ENCODE results near the gene RAB5B. TPM values are rescaled to one million over a fixed set of nuclear protein-coding genes. Genes with fewer than 3 reads are reported as not detected.

RAB5B gene
- total and polyA plus RNA-seq, 10 of the 15 experiments (the other 5 are each of a cell fraction or from before 2014, with no cell fraction given), result 7.5 to 149 (median 37.8) TPM

- in situ Hi-C loops (cut with MboI) (no loop called here), intact Hi-C loops (cut with micrococcal nuclease; ENCODE audit: unreplicated experiment) (no loop called here)
- SMC1A ChIA-PET (ENCODE audit: uncharacterized antibody, unreplicated experiment), result interaction anchor here (1.2 to 5.0 kb wide), 5 partner anchors 42 to 299 kb away, joined by 3 to 52 read pairs (median 7); partner anchors contain the start of gene SUOX
- H3K27me3 ChIP-seq (replicated peaks in 1 of 2; ENCODE audit: control insufficient read depth in 2 of 2, insufficient read depth in 2 of 2, low read length in 1 of 2), result no peaks in the 10 kb centered on the region
- H3K79me2 ChIP-seq (ENCODE audit: control insufficient read depth, insufficient read depth, low read length), result peaks cover 14% of the 10 kb centered on the region
- no peak overlapping the region for H3K27ac ChIP-seq (ENCODE audit: control insufficient read depth, insufficient read depth)
- 0 out of 2 replicates have a peak overlapping the region, but pooled peaks have one; percentile 17 for H3K4me2 ChIP-seq (ENCODE audit: control insufficient read depth, insufficient read depth)
- no peak for DNase-seq (ENCODE audit: low read depth, low spot score)
- H3K4me3 ChIP-seq, result no peak overlapping the region
- H3K36me3 ChIP-seq (ENCODE audit: control insufficient read depth in 2 of 2, insufficient read depth in 2 of 2, low read length in 1 of 2), result no peaks in the 10 kb centered on the region; a peak in 1 of 4 replicates
- 2% methylated on average over 2 of the region's 2 CpGs for WGBS (ENCODE audit: insufficient coverage, insufficient replicate concordance, low lambda C conversion rate, missing lambda C conversion rate)
- POLR2A ChIA-PET, result interaction anchor here (0.6 to 4.0 kb wide), 7 partner anchors 39 to 300 kb away, joined by 3 to 12 read pairs (median 3); partner anchors contain the start of genes DGKA, RPL41 and SUOX
- no peak for FAIRE-seq
- BruUV-seq (replicated peaks), result no TSS peak
- no peak overlapping the region for H3K9ac ChIP-seq (ENCODE audit: control insufficient read depth, insufficient read depth, low read length)
- RAD21 ChIA-PET (ENCODE audit: unreplicated experiment), result interaction anchor here (0.7 to 3.4 kb wide), 8 partner anchors 41 to 300 kb away, joined by 3 to 30 read pairs (median 4); partner anchors contain the start of genes ORMDL2, RAB5B, SARNP and SUOX
- TF ChIP-seq GABPA (IDR thresholded peaks at IDR 0.05; ENCODE audit: low read depth) (no peak), NR2C1 (IDR thresholded peaks at IDR 0.05) (peak; percentile 65)
- H3K4me1 ChIP-seq (ENCODE audit: control insufficient read depth, insufficient read depth, low read length), result peaks cover 6% of the 10 kb centered on the region
- CTCF ChIA-PET, result interaction anchor here (0.5 to 5.0 kb wide), 10 partner anchors 8 to 299 kb away, joined by 3 to 64 read pairs (median 6); partner anchors contain the start of gene SUOX
- no peak overlapping the region for H2AFZ ChIP-seq (ENCODE audit: control insufficient read depth, low read depth, low read length)
- H3K9me3 ChIP-seq (replicated peaks; ENCODE audit: control insufficient read depth, insufficient read depth, low read length), result no peaks in the 10 kb centered on the region
- H4K20me1 ChIP-seq (ENCODE audit: control insufficient read depth, insufficient read depth), result no peaks in the 10 kb centered on the region
- ATAC-seq, result no peak
Observed at GRCh38 chr12:56038022-56038655, 64.3 kb downstream of the RAB5B start.

GRCh38 chr12:56040151-56040550 lies 66.3 kb downstream of the RAB5B start:
- intact Hi-C loops (cut with micrococcal nuclease; ENCODE audit: unreplicated experiment), result loop anchor here (5.0 kb wide), 1 partner anchor 213 kb away; the partner anchor contains the start of gene DNAJC14
- in situ Hi-C loops (cut with MboI), result no loop called here
- FAIRE-seq, result no peak
- ChIA-PET SMC1A (ENCODE audit: uncharacterized antibody, unreplicated experiment) (interaction anchor here (0.7 to 5.0 kb wide), 16 partner anchors 30 to 316 kb away, joined by 3 to 52 read pairs (median 4); partner anchors contain the start of genes DGKA, ORMDL2, RAB5B and SARNP), CTCF (interaction anchor here (0.8 to 5.0 kb wide), 19 partner anchors 11 to 310 kb away, joined by 3 to 64 read pairs (median 4); partner anchors contain the start of genes PA2G4, RAB5B and SUOX), RAD21 (ENCODE audit: unreplicated experiment) (interaction anchor here (1.2 to 3.4 kb wide), 7 partner anchors 11 to 301 kb away, joined by 3 to 32 read pairs (median 5); partner anchors contain the start of genes RAB5B and SUOX), POLR2A (interaction anchor here (0.5 to 4.0 kb wide), 12 partner anchors 43 to 302 kb away, joined by 3 to 12 read pairs (median 4); partner anchors contain the start of genes DNAJC14, RAB5B and SUOX)
- no peaks in the 10 kb centered on the region for H3K9me3 ChIP-seq (replicated peaks; ENCODE audit: control insufficient read depth, insufficient read depth, low read length)
- BruUV-seq (replicated peaks), result no TSS peak
- H2AFZ ChIP-seq (ENCODE audit: control insufficient read depth, low read depth, low read length), result no peak overlapping the region
- H3K4me1 ChIP-seq (ENCODE audit: control insufficient read depth, insufficient read depth, low read length), result peaks cover 9% of the 10 kb centered on the region
- H3K27me3 ChIP-seq (replicated peaks in 1 of 2; ENCODE audit: control insufficient read depth in 2 of 2, insufficient read depth in 2 of 2, low read length in 1 of 2), result no peaks in the 10 kb centered on the region
- H3K4me2 ChIP-seq (ENCODE audit: control insufficient read depth, insufficient read depth), result no peak overlapping the region
- no peak overlapping the region for H3K4me3 ChIP-seq
- H3K27ac ChIP-seq (ENCODE audit: control insufficient read depth, insufficient read depth), result no peak overlapping the region
- DNase-seq (ENCODE audit: low read depth, low spot score), result no peak
- WGBS (ENCODE audit: insufficient coverage, insufficient replicate concordance, low lambda C conversion rate, missing lambda C conversion rate), result no CpG with 5 or more reads among the region's 1 CpG
- no peaks in the 10 kb centered on the region for H4K20me1 ChIP-seq (ENCODE audit: control insufficient read depth, insufficient read depth)
- peaks cover 5 to 12% of the 10 kb centered on the region in 2 experiments; a peak in 3 of 4 replicates for H3K36me3 ChIP-seq (ENCODE audit: control insufficient read depth in 2 of 2, insufficient read depth in 2 of 2, low read length in 1 of 2)
- no peak for ATAC-seq
- peaks cover 22% of the 10 kb centered on the region for H3K79me2 ChIP-seq (ENCODE audit: control insufficient read depth, insufficient read depth, low read length)
- TF ChIP-seq LARP7 (IDR thresholded peaks at IDR 0.05), result no peak
- no peak overlapping the region for H3K9ac ChIP-seq (ENCODE audit: control insufficient read depth, insufficient read depth, low read length)
